Caco-2 (cell line): ENCODE measurements around the gene SORL1. TPM values are rescaled to one million over a fixed set of nuclear protein-coding genes. Genes with fewer than 3 reads are reported as not detected.

Experiments used
- BruUV-seq: library from RNA; stranded (reverse); fragments of 400-500 nt; replicated peaks from 2 replicates; lab custom pipeline; 2021; lab: Mats Ljungman, UMichigan
- CTCF ChIA-PET: fragments of 300-600 bp; sonication (Branson Sonifier 250); formaldehyde crosslinking; loops from one replicate; lab custom pipeline; 2022; ENCODE audit warnings: antibody characterized with exemption; lab: Charles Lee
- POLR2A ChIA-PET: fragments of 300-600 bp; sonication (Branson Sonifier 250); formaldehyde crosslinking; loops from one replicate; lab custom pipeline; 2022; ENCODE audit warnings: antibody characterized with exemption; lab: Charles Lee
- DNase-seq, 2 experiments: peaks; one replicate each; pipeline versions ENCODE4 v3.0.0 to v3.0.0-alpha.2; 2020 to 2022
- H3K27me3 ChIP-seq: replicated peaks from 2 replicates; pipeline ENCODE4 v1.6.0; 2011; ENCODE audit warnings: low read length; ENCODE audit not compliant: control insufficient read depth, insufficient read depth
- H3K36me3 ChIP-seq: 2 replicates; pipeline ENCODE4 v1.5.1; 2011; ENCODE audit warnings: low read length; ENCODE audit not compliant: control insufficient read depth, insufficient read depth
- H3K4me1 ChIP-seq: fragments of 250-450 bp; sonication (Bioruptor Pico); 2 replicates; pipeline ENCODE4 v1.5.1; 2020; ENCODE audit warnings: mild to moderate bottlenecking
- H3K4me3 ChIP-seq: 2 replicates; pipeline ENCODE4 v1.5.1; 2011; ENCODE audit warnings: low read depth, mild to moderate bottlenecking, control low read depth, low read length
- H3K9me3 ChIP-seq: fragments of 250-450 bp; sonication (Bioruptor Pico); 2 replicates; pipeline ENCODE4 v1.5.1; 2020; ENCODE audit warnings: mild to moderate bottlenecking, moderate library complexity
- H3K27ac Mint-ChIP-seq: one replicate; pipeline ENCODE4 v1.8.0; 2022; ENCODE audit warnings: mixed read lengths; ENCODE audit not compliant: unreplicated experiment
- H3K27me3 Mint-ChIP-seq: one replicate; pipeline ENCODE4 v1.8.0; 2022; ENCODE audit warnings: mixed read lengths; ENCODE audit not compliant: insufficient read depth, unreplicated experiment
- H3K36me3 Mint-ChIP-seq: one replicate; pipeline ENCODE4 v1.8.0; 2022; ENCODE audit warnings: mild to moderate bottlenecking, mixed read lengths; ENCODE audit not compliant: insufficient read depth, unreplicated experiment
- H3K4me1 Mint-ChIP-seq: one replicate; pipeline ENCODE4 v1.8.0; 2022; ENCODE audit warnings: low read depth, mixed read lengths; ENCODE audit not compliant: unreplicated experiment
- H3K4me3 Mint-ChIP-seq: one replicate; pipeline ENCODE4 v1.8.0; 2022; ENCODE audit warnings: mild to moderate bottlenecking, moderate library complexity, mixed read lengths; ENCODE audit not compliant: unreplicated experiment
- H3K9me3 Mint-ChIP-seq: one replicate; pipeline ENCODE4 v1.8.0; 2022; ENCODE audit warnings: mixed read lengths; ENCODE audit not compliant: unreplicated experiment
- intact Hi-C: fragments of 100-400 bp; cut with micrococcal nuclease; formaldehyde crosslinking; loops from one replicate; pipeline ENCODE4 v1.10.0; 2022; ENCODE audit not compliant: unreplicated experiment
- total RNA-seq: library from RNA; stranded (reverse); gene quantifications from 2 replicates; pipeline ENCODE4 v1.2.3, GENCODE V29; 2022
- TF ChIP-seq, protein P1 (sequence below), 2 experiments: fragments of 200-600 bp in 1 of 2; IDR thresholded peaks; 1 replicate in 1 of 2; 2 replicates in 1 of 2; pipeline versions ENCODE4 v1.5.1 to v1.8.0; 2011 to 2022; ENCODE audit warnings: antibody characterized with exemption in 1 of 2, control low read depth in 1 of 2, inconsistent platforms in 1 of 2, low read depth in 1 of 2, low read length in 1 of 2, mild to moderate bottlenecking in 1 of 2, moderate library complexity in 1 of 2; ENCODE audit not compliant: insufficient read depth in 1 of 2, severe bottlenecking in 1 of 2, unreplicated experiment in 1 of 2

Gene SORL1
- total RNA-seq, 1 experiment from 2014 or later, result 26.3 TPM

DNA sequence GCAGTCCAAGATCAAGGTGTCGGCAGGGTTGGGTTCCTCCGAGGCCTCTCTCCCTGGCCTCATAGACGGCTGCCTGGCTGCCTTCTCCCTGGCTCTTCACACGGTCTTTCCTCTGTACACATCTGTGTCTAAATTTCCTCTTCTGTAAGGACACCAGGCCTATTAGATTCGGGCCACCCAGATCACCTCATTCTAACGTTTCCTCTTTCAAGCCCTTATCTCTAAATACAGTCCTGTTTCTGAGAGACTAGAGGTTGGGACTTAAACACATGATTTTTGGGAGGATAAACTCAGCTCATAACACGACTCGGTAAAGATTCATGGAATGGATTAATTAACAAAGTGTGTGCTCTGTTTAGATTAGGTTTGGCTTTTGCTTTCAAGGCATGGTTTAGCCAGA, 136.6 kb downstream of the SORL1 start:
- BruUV-seq, result no TSS peak
- H3K27me3 Mint-ChIP-seq, result no peaks in the 10 kb centered on the region
- no peaks in the 10 kb centered on the region for H3K9me3 Mint-ChIP-seq
- H3K4me3 Mint-ChIP-seq, result no peak overlapping the region
- TF ChIP-seq, protein P1, sequence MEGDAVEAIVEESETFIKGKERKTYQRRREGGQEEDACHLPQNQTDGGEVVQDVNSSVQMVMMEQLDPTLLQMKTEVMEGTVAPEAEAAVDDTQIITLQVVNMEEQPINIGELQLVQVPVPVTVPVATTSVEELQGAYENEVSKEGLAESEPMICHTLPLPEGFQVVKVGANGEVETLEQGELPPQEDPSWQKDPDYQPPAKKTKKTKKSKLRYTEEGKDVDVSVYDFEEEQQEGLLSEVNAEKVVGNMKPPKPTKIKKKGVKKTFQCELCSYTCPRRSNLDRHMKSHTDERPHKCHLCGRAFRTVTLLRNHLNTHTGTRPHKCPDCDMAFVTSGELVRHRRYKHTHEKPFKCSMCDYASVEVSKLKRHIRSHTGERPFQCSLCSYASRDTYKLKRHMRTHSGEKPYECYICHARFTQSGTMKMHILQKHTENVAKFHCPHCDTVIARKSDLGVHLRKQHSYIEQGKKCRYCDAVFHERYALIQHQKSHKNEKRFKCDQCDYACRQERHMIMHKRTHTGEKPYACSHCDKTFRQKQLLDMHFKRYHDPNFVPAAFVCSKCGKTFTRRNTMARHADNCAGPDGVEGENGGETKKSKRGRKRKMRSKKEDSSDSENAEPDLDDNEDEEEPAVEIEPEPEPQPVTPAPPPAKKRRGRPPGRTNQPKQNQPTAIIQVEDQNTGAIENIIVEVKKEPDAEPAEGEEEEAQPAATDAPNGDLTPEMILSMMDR (IDR thresholded peaks at IDR 0.05; ENCODE audit: insufficient read depth in 1 of 2, low read depth in 1 of 2, low read length in 1 of 2, severe bottlenecking in 1 of 2, unreplicated experiment in 1 of 2), result no peak
- peaks cover 8% of the 10 kb centered on the region for H3K36me3 Mint-ChIP-seq
- peaks cover 16% of the 10 kb centered on the region for H3K4me1 ChIP-seq
- peaks cover 2% of the 10 kb centered on the region; the same call in 1 of the 2 replicates for H3K36me3 ChIP-seq
- no peaks in the 10 kb centered on the region for H3K27me3 ChIP-seq
- no peaks in the 10 kb centered on the region for H3K4me1 Mint-ChIP-seq
- no peak overlapping the region for H3K4me3 ChIP-seq
- no peak overlapping the region for H3K27ac Mint-ChIP-seq
- POLR2A ChIA-PET, result no interaction called here
- intact Hi-C loops, result no loop called here
- CTCF ChIA-PET, result no interaction called here
- DNase-seq, result no peak
- H3K9me3 ChIP-seq, result no peaks in the 10 kb centered on the region

DNA sequence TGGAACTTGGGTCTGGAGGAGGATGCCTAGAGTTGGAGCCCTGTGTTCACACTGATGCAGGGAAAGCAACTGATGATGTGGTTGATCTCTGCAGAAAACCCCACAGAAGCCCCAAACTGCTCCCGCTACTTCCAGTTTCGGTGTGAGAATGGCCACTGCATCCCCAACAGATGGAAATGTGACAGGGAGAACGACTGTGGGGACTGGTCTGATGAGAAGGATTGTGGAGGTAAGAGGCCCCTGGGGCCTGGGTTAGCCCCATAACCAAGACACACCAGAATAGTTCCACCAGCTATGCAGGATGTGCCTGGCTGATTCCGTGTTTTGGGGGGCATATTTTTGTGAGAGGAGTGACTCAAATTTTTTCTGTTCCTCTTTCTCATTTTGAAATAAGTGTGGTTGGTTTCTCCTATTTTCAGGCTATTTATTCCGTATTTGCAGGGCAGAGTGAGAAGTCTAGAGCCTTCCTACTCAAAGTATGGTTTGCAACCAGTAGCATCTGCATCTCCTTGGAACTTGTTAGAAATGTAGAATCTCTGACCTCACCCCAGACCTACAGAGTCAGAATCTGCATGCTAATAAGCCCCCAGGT, 137.9 kb downstream of the SORL1 start:
- TF ChIP-seq, protein P1 (IDR thresholded peaks at IDR 0.05; ENCODE audit: insufficient read depth in 1 of 2, low read depth in 1 of 2, low read length in 1 of 2, severe bottlenecking in 1 of 2, unreplicated experiment in 1 of 2), result no peak
- DNase-seq, result no peak
- Histone ChIP-seq H3K9me3 (no peaks in the 10 kb centered on the region), H3K27me3 (no peaks in the 10 kb centered on the region), H3K36me3 (peaks cover 2% of the 10 kb centered on the region; the same call in 1 of the 2 replicates), H3K4me3 (no peak overlapping the region), H3K4me1 (peaks cover 16% of the 10 kb centered on the region)
- intact Hi-C loops, result loop anchor here (2.0 kb wide), 1 partner anchor 471 kb away; no protein-coding TSS in a partner anchor
- POLR2A ChIA-PET, result no interaction called here
- Mint-ChIP-seq H3K27me3 (no peaks in the 10 kb centered on the region), H3K36me3 (peaks cover 8% of the 10 kb centered on the region), H3K27ac (no peak overlapping the region), H3K4me1 (no peaks in the 10 kb centered on the region), H3K9me3 (no peaks in the 10 kb centered on the region), H3K4me3 (no peak overlapping the region)
- BruUV-seq, result no TSS peak
- CTCF ChIA-PET, result interaction anchor here (0.6 to 1.3 kb wide), 4 partner anchors 8 to 298 kb away, joined by 3 to 5 read pairs (median 3); partner anchors contain the start of gene SC5D

DNA sequence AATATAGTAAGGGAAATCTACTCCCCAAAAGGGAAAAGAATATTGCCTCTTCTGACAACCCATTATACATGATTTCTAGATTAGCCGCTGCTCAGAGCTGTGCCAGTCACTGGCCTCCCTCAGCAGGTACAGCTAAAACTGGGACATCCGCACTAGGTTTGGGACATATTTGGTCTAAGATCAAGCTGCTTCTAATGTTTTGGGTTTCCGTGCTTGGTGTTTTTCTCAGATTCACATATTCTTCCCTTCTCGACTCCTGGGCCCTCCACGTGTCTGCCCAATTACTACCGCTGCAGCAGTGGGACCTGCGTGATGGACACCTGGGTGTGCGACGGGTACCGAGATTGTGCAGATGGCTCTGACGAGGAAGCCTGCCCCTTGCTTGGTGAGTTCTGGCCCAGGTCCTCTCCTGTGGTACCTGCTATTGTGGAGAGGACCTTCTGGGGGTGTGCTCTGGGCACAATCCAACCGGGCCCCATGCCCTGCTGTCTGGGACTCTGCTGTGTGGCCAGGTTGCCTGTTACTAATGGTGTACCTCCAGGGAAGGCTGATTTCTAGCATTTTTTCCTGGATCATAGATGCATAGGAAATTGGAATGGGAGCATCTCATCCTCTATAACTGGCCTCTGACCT, 138.8 kb downstream of the SORL1 start:
- H3K36me3 ChIP-seq, result peaks cover 2% of the 10 kb centered on the region; the same call in 1 of the 2 replicates
- Mint-ChIP-seq H3K9me3 (no peaks in the 10 kb centered on the region), H3K27ac (no peak overlapping the region), H3K27me3 (no peaks in the 10 kb centered on the region), H3K36me3 (peaks cover 8% of the 10 kb centered on the region), H3K4me3 (no peak overlapping the region), H3K4me1 (no peaks in the 10 kb centered on the region)
- no peak for DNase-seq
- CTCF ChIA-PET, result interaction anchor here (0.6 to 1.5 kb wide), 19 partner anchors 9 to 396 kb away, joined by 3 to 12 read pairs (median 3); partner anchors contain the start of genes SC5D and SORL1
- TF ChIP-seq, protein P1 (IDR thresholded peaks at IDR 0.05; ENCODE audit: insufficient read depth in 1 of 2, low read depth in 1 of 2, low read length in 1 of 2, severe bottlenecking in 1 of 2, unreplicated experiment in 1 of 2), result no peak
- no TSS peak for BruUV-seq
- H3K9me3 ChIP-seq, result no peaks in the 10 kb centered on the region
- no peaks in the 10 kb centered on the region for H3K27me3 ChIP-seq
- intact Hi-C loops, result loop anchor here (1.0 to 2.0 kb wide), 8 partner anchors 140 to 472 kb away; no protein-coding TSS in a partner anchor
- H3K4me3 ChIP-seq, result no peak overlapping the region
- POLR2A ChIA-PET, result no interaction called here
- peaks cover 13% of the 10 kb centered on the region for H3K4me1 ChIP-seq
